B cell (primary cell): ENCODE data around the gene MET. TPM values are rescaled to one million over a fixed set of nuclear protein-coding genes. Genes with fewer than 3 reads are reported as not detected.

Experiments
- ATAC-seq: fragments of 200-7000 bp; cut with Tn5 transposase; one replicate; pipeline ENCODE4 v1.10.0; 2021; ENCODE audit warnings: low read depth, mild to moderate bottlenecking, moderate number of reproducible peaks, moderate library complexity
- CTCF ChIA-PET: fragments of 350-600 bp; sonication (Branson Sonifier 250); formaldehyde crosslinking; loops from one replicate; lab custom pipeline; 2021; ENCODE audit warnings: antibody characterized with exemption, inconsistent platforms; lab: Charles Lee
- POLR2A ChIA-PET: fragments of 350-600 bp; sonication (Branson Sonifier 250); formaldehyde crosslinking; loops from one replicate; lab custom pipeline; 2021; ENCODE audit warnings: antibody characterized with exemption; lab: Charles Lee
- DNase-seq: peaks from one replicate; pipeline ENCODE4 v3.0.0; 2013
- H2AFZ ChIP-seq: 2 replicates; pipeline ENCODE4 v1.6.1; 2012; ENCODE audit warnings: mild to moderate bottlenecking, low read depth, low read length; ENCODE audit not compliant: insufficient read depth, poor library complexity, severe bottlenecking
- H3K27ac ChIP-seq, 2 donors: 1 replicate in 1 of 2; 2 replicates in 1 of 2; pipeline ENCODE4 v1.5.1; 2012 to 2013; ENCODE audit warnings: low read length in 2 of 2, mild to moderate bottlenecking in 2 of 2, moderate library complexity in 1 of 2
- H3K27me3 ChIP-seq, 4 experiments: fragments of 200-600 bp in 1 of 4; sonication (generic) in 1 of 4; replicated peaks in 1 of 4; 1 replicate in 2 of 4; 2 replicates in 2 of 4; pipeline versions ENCODE4 v1.6.1 to v1.7.0; 2013 to 2016; ENCODE audit warnings: low read length in 3 of 4, mild to moderate bottlenecking in 2 of 4, mixed read lengths in 1 of 4, moderate library complexity in 1 of 4; ENCODE audit not compliant: insufficient read depth in 4 of 4, control insufficient read depth in 3 of 4; ENCODE audit errors: control extremely low read depth in 1 of 4
- H3K36me3 ChIP-seq, 2 experiments: replicated peaks in 1 of 2; 1 replicate in 1 of 2; 2 replicates in 1 of 2; pipeline versions ENCODE4 v1.6.1 to v1.7.1; 2013; ENCODE audit warnings: low read length in 1 of 2; ENCODE audit not compliant: insufficient read depth in 2 of 2, control insufficient read depth in 1 of 2; ENCODE audit errors: control extremely low read depth in 1 of 2, extremely low read depth in 1 of 2
- H3K4me1 ChIP-seq, 2 donors: fragments of 200-600 bp in 1 of 2; sonication (generic) in 1 of 2; 1 replicate in 1 of 2; 2 replicates in 1 of 2; pipeline versions ENCODE4 v1.5.1 to v1.6.1; 2013 to 2017; ENCODE audit warnings: low read length in 2 of 2; ENCODE audit not compliant: control insufficient read depth in 2 of 2, insufficient read depth in 2 of 2
- H3K4me2 ChIP-seq: replicated peaks from 2 replicates; pipeline ENCODE3; 2012; ENCODE audit warnings: mild to moderate bottlenecking, low read depth, low read length; ENCODE audit not compliant: poor library complexity, severe bottlenecking
- H3K4me3 ChIP-seq, 5 experiments: fragments of 200-600 bp in 1 of 5; sonication (generic) in 1 of 5; 1 replicate in 3 of 5; 2 replicates in 2 of 5; pipeline versions ENCODE4 v1.5.1 to v1.7.0; 2011 to 2016; ENCODE audit warnings: low read length in 4 of 5, mild to moderate bottlenecking in 4 of 5, low read depth in 2 of 5, control low read depth in 1 of 5, moderate library complexity in 1 of 5; ENCODE audit not compliant: insufficient read depth in 1 of 5; ENCODE audit errors: control extremely low read depth in 1 of 5, extremely low read depth in 1 of 5
- H3K79me2 ChIP-seq: fragments of 200-600 bp; sonication (generic); one replicate; pipeline ENCODE4 v1.6.0; 2016; ENCODE audit warnings: low read length; ENCODE audit not compliant: control insufficient read depth, insufficient read depth
- H3K9ac ChIP-seq: fragments of 200-600 bp; sonication (generic); 2 replicates; pipeline ENCODE4 v1.6.1; 2017; ENCODE audit warnings: mild to moderate bottlenecking, low read length, moderate library complexity
- H3K9me3 ChIP-seq, 3 donors: one replicate each; pipeline versions ENCODE4 v1.6.1 to v1.7.1; 2013; ENCODE audit warnings: low read length in 2 of 3; ENCODE audit not compliant: control insufficient read depth in 2 of 3, insufficient read depth in 1 of 3; ENCODE audit errors: control extremely low read depth in 1 of 3
- H4K20me1 ChIP-seq: 2 replicates; pipeline ENCODE4 v1.6.0; 2012; ENCODE audit warnings: mild to moderate bottlenecking, low read length; ENCODE audit not compliant: insufficient read depth, control insufficient read depth, poor library complexity, severe bottlenecking
- H3K27ac Mint-ChIP-seq: one replicate; pipeline ENCODE4 v1.8.0; 2021; ENCODE audit warnings: mixed read lengths
- H3K27me3 Mint-ChIP-seq: one replicate; pipeline ENCODE4 v1.8.0; 2021; ENCODE audit warnings: mixed read lengths
- H3K4me1 Mint-ChIP-seq: one replicate; pipeline ENCODE4 v1.8.0; 2021; ENCODE audit warnings: mixed read lengths
- H3K4me3 Mint-ChIP-seq: one replicate; pipeline ENCODE4 v1.8.0; 2021; ENCODE audit warnings: mixed read lengths
- H3K9me3 Mint-ChIP-seq: one replicate; pipeline ENCODE4 v1.8.0; 2022; ENCODE audit warnings: mixed read lengths; ENCODE audit not compliant: insufficient read depth
- EZH2 ChIP-seq: IDR thresholded peaks from 2 replicates; pipeline ENCODE4 v1.6.1; 2012; ENCODE audit warnings: borderline replicate concordance, low read depth, mild to moderate bottlenecking, moderate library complexity, low read length; ENCODE audit not compliant: insufficient read depth, poor library complexity, severe bottlenecking
- WGBS: methylation state at CpG from one replicate; pipeline ENCODE4 v1.1.5; 2013; ENCODE audit warnings: missing lambda C conversion rate; ENCODE audit not compliant: insufficient coverage; 5-methylcytosine and 5-hydroxymethylcytosine counted together
- intact Hi-C: fragments of 100-400 bp; cut with micrococcal nuclease; formaldehyde crosslinking; loops from one replicate; pipeline ENCODE4 v1.10.0; 2022
- polyA plus RNA-seq: library from polyadenylated mRNA; depleted of rRNA; stranded (reverse); fragments of >200 nt; gene quantifications from 2 replicates; pipeline ENCODE4 v1.2.3, GENCODE V29; 2012
- total RNA-seq, 2 donors: library from RNA; stranded (reverse); fragments of 120-200 nt in 1 of 2; gene quantifications; 1 replicate in 1 of 2; 2 replicates in 1 of 2; pipeline versions ENCODE4 v1.2.3 to v1.2.4, GENCODE V29; 2013 to 2022
- TF ChIP-seq, protein P1 (sequence below): fragments of 200-600 bp; IDR thresholded peaks from one replicate; pipeline ENCODE4 v1.8.0; 2022; ENCODE audit warnings: antibody characterized with exemption, mild to moderate bottlenecking

MET gene
- total and polyA plus RNA-seq, 2 donors (not counting 1 experiment from before 2014, with no cell fraction given) = 0.03 to 0.59 TPM

DNA sequence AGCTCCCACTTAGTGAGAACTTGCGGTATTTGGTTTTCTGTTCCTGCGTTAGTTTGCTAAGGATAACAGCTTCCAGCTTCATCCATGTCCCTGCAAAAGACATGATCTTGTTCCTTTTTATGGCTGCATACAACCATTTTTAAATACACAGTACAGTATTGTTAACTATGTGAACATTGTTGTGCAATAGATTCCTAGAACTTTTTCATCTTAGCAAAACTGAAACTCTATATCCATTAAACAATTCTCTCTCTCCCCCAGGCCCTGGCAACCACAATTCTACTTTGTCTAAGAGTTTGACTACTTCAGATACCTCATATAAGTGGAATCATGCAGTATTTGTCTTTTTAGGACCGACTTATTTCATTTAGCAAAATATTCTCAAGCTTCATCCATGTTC is 118.0 kb downstream of the MET start:
- ATAC-seq (no peak), DNase-seq (no peak)
- H3K9me3 ChIP-seq = peaks cover 0 to 5% (median 0%) of the 10 kb centered on the region in 3 donors
- Mint-ChIP-seq H3K4me1 (no peaks in the 10 kb centered on the region), H3K27me3 (peaks cover 9% of the 10 kb centered on the region), H3K27ac (no peak overlapping the region), H3K4me3 (no peak overlapping the region), H3K9me3 (no peaks in the 10 kb centered on the region)
- H3K27me3 ChIP-seq = no peaks in the 10 kb centered on the region
- no peaks in the 10 kb centered on the region for H3K79me2 ChIP-seq
- CTCF ChIA-PET = no interaction called here
- H2AFZ ChIP-seq = no peak overlapping the region
- H3K4me3 ChIP-seq = no peak overlapping the region
- H3K36me3 ChIP-seq = no peaks in the 10 kb centered on the region
- TF ChIP-seq, protein P1, sequence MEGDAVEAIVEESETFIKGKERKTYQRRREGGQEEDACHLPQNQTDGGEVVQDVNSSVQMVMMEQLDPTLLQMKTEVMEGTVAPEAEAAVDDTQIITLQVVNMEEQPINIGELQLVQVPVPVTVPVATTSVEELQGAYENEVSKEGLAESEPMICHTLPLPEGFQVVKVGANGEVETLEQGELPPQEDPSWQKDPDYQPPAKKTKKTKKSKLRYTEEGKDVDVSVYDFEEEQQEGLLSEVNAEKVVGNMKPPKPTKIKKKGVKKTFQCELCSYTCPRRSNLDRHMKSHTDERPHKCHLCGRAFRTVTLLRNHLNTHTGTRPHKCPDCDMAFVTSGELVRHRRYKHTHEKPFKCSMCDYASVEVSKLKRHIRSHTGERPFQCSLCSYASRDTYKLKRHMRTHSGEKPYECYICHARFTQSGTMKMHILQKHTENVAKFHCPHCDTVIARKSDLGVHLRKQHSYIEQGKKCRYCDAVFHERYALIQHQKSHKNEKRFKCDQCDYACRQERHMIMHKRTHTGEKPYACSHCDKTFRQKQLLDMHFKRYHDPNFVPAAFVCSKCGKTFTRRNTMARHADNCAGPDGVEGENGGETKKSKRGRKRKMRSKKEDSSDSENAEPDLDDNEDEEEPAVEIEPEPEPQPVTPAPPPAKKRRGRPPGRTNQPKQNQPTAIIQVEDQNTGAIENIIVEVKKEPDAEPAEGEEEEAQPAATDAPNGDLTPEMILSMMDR = no peak
- H3K4me1 ChIP-seq = peaks cover 4 to 11% of the 10 kb centered on the region in 2 donors
- 100% methylated on average over 2 of the region's 3 CpGs for WGBS
- no peak overlapping the region for H3K9ac ChIP-seq
- POLR2A ChIA-PET = no interaction called here
- no peak overlapping the region for H3K27ac ChIP-seq
- intact Hi-C loops = no loop called here
- no peaks in the 10 kb centered on the region for H4K20me1 ChIP-seq
- H3K4me2 ChIP-seq = no peak overlapping the region

DNA sequence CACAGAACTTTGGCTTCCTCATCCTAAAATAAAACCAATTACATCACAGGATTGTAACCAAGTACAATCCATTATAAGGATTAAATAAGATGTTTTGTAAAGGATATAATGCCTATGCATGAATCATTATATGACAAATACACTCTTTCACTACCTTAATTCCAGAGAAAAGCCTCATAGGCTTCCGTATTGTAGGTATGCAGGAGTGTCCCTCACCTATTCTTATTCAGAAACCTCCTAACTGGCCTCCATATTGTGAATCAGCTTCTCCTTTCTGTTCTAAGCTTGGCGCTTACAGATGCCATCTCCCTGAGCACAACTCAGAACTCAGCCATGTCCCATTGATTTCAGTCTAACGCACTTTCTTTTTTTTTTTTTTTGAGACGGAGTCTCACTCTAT is 120.8 kb downstream of the MET start:
- H3K4me3 Mint-ChIP-seq = no peak overlapping the region
- no peaks in the 10 kb centered on the region for H3K9me3 Mint-ChIP-seq
- ATAC-seq (no peak), DNase-seq (no peak)
- CTCF ChIA-PET = interaction anchor here (1.3 to 2.1 kb wide), 3 partner anchors 202 to 533 kb away, joined by 3 to 10 read pairs (median 3); no protein-coding TSS in a partner anchor
- Histone ChIP-seq H4K20me1 (no peaks in the 10 kb centered on the region), H3K79me2 (no peaks in the 10 kb centered on the region), H3K4me2 (no peak overlapping the region), H3K9me3 (peaks cover 0 to 5% (median 0%) of the 10 kb centered on the region in 3 donors), H3K4me1 (no peaks in the 10 kb centered on the region), H3K4me3 (no peak overlapping the region), H2AFZ (no peak overlapping the region), H3K9ac (no peak overlapping the region), H3K27ac (no peak overlapping the region), H3K36me3 (no peaks in the 10 kb centered on the region), H3K27me3 (no peaks in the 10 kb centered on the region)
- 92% methylated on average over 3 of the region's 4 CpGs for WGBS
- intact Hi-C loops = no loop called here
- no peak overlapping the region for H3K27ac Mint-ChIP-seq
- TF ChIP-seq, protein P1 = no peak
- no peak for TF ChIP-seq EZH2
- POLR2A ChIA-PET = no interaction called here
- peaks cover 9% of the 10 kb centered on the region for H3K27me3 Mint-ChIP-seq
- H3K4me1 Mint-ChIP-seq = no peaks in the 10 kb centered on the region
